GM19351 (cell line): Measurements from ENCODE around the gene LIMK2.

Experiments used
- ATAC-seq: cut with Tn5 transposase; IDR thresholded peaks from one replicate; pipeline ENCODE4 v1.9.1; 2021; ENCODE audit warnings: mild to moderate bottlenecking, moderate library complexity; ENCODE audit not compliant: unreplicated experiment

LIMK2 gene

DNA sequence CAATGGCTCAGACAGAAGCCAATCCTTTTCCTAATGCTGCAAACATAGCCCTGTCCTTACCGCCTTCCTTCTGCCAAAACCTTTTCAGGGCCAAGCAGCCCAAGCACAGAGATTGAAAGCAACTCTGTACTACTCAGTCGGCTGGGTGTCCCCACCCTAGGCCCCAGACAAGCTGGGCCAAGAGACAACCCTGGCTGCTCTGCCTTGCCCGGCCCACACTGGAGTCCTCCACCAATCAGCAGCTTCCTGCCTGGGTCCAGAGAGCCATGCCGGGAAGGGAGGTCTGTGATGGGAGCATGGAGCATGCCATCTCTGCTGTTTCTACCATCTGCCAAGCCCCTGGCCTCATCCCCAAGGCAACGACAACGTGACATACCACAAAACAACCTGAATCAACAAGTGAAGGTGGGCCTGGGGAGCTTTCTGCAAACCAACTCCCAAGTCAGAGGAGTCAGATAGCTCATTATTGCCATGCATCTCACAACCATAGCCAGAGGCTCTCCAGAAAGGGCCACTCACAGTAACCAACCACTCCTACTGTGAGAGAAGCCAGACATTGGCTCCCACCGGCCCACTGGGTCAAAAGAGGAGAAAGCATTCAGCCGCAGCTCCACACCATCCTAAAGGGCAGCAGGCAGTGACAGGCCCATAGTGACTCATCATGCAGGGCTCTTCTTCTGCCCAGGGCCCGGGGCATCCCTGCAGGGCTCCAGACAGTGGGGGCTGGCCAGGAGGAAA is 115.9 kb downstream of the LIMK2 start:
- ATAC-seq = no peak

DNA sequence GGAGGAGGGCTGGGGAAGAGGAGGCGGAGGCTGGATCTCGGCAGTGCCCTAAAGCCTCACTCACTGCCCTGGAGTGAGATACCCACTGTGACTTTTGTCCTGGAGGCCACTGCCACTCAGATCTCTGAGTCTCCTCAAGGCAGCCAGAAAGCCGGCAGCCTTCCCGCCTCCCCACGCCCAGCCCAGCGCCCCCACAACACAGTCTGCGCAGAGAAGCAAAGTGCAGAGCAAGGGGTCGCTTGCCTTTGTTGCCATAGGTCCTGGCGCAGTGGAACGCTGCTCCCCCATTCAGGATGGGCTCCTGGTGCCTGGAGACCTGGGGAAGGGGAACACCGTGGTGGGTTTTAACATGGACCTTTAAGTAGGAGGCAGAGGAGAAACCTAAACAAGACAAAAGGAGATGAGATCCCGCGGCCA is 116.5 kb downstream of the LIMK2 start:
- no peak for ATAC-seq

DNA sequence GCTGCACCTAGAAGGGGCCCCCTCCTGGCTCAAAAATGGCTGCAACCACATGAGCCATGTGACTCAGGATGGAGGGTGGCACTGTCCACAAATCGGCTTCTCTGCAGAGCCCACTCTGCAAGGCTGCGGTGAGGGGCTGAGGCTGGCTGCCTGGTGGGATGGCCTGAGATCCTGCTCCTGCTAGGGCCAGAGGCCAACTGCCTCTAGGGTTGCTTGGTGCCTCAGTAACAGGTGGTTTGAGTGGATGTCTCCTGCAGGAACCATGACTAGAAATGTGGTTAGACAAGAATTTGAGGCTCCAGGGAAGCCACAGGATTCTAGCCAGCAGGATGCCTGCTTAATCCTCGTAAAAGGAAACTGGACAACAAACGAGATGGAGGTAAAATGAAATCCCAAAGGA is 116.9 kb downstream of the LIMK2 start:
- no peak for ATAC-seq
